ENCODE measurements around the gene S100A2.
A peak's percentile ranks its signal among the peaks of the same experiment; 100 is the strongest.
"Not testable (repeated sequence)": the region's sequence is repeated elsewhere in the genome, so short reads cannot be mapped to it uniquely, and the experiment has no call there.

Gene S100A2

DNA sequence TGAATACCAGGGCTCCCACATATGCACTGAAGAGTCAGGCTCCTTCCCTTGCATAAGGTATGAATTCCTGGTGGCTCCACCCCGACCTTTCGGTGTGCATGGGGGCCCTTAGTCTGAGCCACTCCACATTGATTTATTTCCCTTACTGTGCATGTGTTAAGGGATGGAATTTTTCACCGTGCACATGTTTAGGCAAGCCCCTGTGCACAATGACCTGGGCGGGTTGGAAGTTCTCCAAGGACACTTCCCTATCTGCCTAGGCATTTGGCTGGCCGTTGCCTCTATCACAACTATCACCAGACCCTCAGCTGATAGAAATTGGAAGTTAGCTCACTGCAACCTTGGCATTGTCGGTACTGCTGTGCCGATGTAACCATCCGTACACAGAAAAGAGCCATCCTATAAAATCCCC lies 39.5 kb downstream of the S100A2 start:
- DNase-seq, result peak; percentile 93

DNA sequence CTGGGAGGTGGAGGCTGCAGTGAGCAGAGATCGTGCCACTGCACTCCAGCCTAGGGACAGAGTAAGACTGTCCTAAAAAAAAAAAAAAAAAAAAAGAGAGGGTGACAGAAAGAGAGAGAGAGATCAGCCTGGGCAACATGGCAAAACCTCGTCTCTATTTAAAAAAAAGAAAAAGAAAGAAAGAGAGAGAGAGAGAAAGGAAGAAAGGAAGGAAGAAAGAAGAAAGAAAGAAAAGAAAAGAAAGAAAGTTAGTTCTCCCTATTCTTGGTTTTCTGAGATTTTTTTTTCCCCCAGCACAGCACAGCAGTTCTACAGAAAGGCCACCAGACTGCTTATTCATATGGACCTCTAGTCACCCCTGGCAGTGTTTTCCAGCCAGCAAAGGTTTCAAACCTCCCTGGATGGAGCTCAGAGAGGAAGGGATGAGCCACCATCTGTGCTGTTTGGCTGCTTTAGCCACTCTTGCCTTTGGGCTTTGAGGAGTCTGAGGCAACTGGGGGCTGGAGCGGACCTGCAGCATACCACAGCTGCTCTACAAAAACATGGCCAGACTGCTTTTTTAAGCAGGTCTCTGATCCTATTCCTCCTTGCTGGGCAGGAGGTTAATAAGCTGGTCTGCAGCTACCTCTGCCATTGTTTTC lies 40.4 kb downstream of the S100A2 start:
- no peak for DNase-seq

DNA sequence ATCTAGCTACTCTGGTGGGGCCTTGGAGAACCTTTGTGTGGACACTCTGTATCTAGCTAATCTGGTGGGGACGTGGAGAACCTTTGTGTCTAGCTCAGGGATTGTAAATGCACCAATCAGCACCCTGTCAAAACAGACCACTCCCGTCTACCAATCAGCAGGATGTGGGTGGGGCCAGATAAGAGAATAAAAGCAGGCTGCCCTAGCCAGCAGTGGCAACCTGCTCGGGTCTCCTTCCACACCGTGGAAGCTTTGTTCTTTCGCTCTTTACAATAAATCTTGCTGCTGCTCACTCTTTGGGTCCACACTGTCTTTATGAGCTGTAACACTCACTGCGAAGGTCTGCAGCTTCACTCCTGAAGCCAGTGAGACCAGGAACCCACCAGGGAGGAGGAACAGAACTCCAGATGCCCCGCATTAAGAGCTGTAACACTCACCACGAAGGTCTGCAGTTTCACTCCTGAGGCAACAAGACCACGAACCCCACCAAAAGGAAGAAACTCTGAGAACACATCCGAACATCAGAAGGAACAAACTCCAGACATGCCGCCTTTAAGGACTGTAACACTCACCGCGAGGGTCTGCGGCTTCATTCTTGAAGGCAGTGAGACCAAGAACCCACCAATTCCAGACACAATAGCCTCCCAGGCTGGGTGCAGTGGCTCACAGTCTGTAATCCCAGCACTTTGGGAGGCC lies 43.1 kb downstream of the S100A2 start:
- not testable (repeated sequence) for DNase-seq

GRCh38 chr1:153521808-153522207 lies 43.8 kb downstream of the S100A2 start:
- not testable (repeated sequence) for DNase-seq

- DNase-seq, result no peak
These were observed 44.7 kb downstream of the S100A2 start for GRCh38 chr1:153520818-153521476.

GRCh38 chr1:153520137-153520691 lies 45.4 kb downstream of the S100A2 start:
- DNase-seq, result not testable (repeated sequence)

DNA sequence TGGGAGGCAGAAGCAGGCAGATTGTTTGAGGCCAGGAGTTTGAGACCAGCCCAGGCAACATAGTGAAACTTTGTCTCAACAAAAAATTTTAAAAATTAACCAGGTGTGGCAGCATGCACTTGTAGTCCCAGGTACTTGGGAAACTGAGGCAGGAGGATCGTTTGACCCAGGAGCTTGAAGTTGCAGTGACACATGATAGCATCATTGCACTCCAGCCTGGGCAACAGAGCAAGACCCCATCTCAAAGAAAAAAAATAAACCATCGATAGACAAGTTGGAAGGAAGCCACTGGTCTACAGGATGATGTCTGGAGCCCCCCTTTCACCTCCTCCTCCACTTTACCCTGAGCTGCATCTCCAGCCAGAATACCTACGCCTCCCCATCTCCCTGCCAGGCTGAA lies 46.4 kb downstream of the S100A2 start:
- DNase-seq, result no peak

DNA sequence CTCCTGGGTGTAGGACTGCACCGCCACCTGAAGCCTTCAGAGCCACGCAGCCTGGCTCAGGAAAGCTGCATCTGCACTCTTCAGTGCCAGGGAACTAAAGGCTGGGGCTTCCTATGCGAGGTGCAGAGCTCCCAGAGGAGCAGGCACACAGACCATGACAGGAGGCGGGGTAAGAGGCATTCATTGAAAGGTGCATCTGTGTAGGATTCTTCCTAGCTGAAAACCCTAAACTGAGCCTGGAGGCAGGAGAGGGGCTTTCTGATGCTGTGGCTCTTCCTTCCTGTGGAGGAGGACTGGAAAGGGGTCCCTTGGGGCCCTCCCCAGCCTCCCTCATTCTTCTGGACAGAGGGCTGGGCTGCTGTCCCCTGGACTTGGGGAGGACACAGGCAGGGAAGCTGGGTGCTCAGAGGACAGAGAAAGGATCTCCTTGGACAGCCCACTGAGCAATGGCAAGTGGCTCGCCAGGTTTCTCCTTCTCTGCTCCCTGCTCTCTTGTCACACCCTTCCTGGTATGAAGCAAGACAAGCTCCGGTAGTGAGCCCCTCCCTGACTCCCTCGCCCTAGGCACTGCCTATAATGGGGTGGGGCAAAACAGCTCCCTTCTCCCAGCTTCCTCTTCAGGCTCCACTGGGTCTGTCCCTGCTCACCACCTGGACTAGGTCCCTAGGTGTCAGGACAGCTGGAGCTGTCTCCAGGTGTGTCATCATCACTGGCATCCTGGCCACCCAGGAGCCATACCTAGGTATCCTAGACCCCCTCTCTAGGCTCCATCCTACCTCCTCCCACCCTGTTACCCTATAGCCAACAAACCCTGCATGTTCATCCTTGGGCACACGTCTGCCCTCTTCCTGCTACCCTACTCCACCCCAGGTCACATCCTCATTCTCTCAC lies 49.9 kb downstream of the S100A2 start:
- peak; percentile 91 for DNase-seq

DNA sequence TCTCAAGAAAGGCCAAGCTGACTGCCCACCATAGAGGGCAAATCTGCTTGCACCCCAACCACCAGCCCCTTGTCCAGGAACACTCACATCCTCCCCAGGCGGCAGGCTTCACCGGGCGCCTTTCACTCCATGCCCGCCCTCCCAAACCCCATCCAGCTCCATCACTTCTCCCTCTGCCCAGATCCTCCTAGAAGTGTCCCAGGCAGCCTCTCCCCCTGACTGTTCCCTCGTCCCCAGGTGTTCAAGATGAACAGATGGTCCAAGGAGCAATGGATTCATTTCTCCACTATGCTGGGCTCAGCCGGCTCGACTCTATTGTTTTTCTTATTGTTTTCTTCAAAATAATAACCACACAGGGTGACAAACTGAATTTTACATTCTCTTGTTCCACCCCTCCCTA lies 52.0 kb downstream of the S100A2 start:
- DNase-seq, result no peak

GRCh38 chr1:153513023-153513422 lies 52.6 kb downstream of the S100A2 start:
- peak; percentile 68 for DNase-seq

Measured in DMS153 (cell line).